MM.1S (cell line): ENCODE data around the gene GNAT1.
"Not testable (repeated sequence)": the region's sequence is repeated elsewhere in the genome, so short reads cannot be mapped to it uniquely, and the experiment has no call there.

Experiments used
- DNase-seq: peaks from one replicate; pipeline ENCODE4 v3.0.0-alpha.2; 2015
- H2AFZ ChIP-seq: fragments of 300-600 bp; sonication (generic); 2 replicates; pipeline ENCODE4 v1.6.0; 2016; ENCODE audit warnings: antibody characterized with exemption, low read length
- H3F3A ChIP-seq: fragments of 300-600 bp; sonication (generic); 2 replicates; pipeline ENCODE4 v1.6.1; 2016; ENCODE audit warnings: mild to moderate bottlenecking, antibody characterized with exemption, low read length, moderate library complexity, mixed read lengths; ENCODE audit not compliant: insufficient read depth
- H3K27ac ChIP-seq: fragments of 300-600 bp; sonication (generic); 2 replicates; pipeline ENCODE4 v1.5.1; 2016; ENCODE audit warnings: mild to moderate bottlenecking, low read length
- H3K27me3 ChIP-seq: fragments of 300-600 bp; sonication (generic); replicated peaks from 2 replicates; pipeline ENCODE4 v1.6.0; 2016; ENCODE audit warnings: low read length; ENCODE audit not compliant: insufficient read depth
- H3K36me3 ChIP-seq: fragments of 300-600 bp; sonication (generic); replicated peaks from 2 replicates; pipeline ENCODE4 v1.6.1; 2016; ENCODE audit warnings: mild to moderate bottlenecking, low read length, mixed read lengths; ENCODE audit not compliant: insufficient read depth
- H3K4me1 ChIP-seq: fragments of 300-600 bp; sonication (generic); 2 replicates; pipeline ENCODE4 v1.6.1; 2016; ENCODE audit warnings: low read length, mixed read lengths
- H3K4me2 ChIP-seq: fragments of 300-600 bp; sonication (generic); 2 replicates; pipeline ENCODE4 v1.6.0; 2016; ENCODE audit warnings: low read depth, low read length
- H3K4me3 ChIP-seq: fragments of 300-600 bp; sonication (generic); 2 replicates; pipeline ENCODE4 v1.5.1; 2016; ENCODE audit warnings: low read length, mixed read lengths
- H3K79me2 ChIP-seq: fragments of 300-600 bp; sonication (generic); 2 replicates; pipeline ENCODE4 v1.6.1; 2016; ENCODE audit warnings: mixed run types, low read length, mixed read lengths
- H3K9ac ChIP-seq: fragments of 300-600 bp; sonication (generic); 2 replicates; pipeline ENCODE4 v1.6.1; 2016; ENCODE audit warnings: low read length, mixed read lengths
- H3K9me2 ChIP-seq: fragments of 300-600 bp; sonication (generic); replicated peaks from 2 replicates; pipeline ENCODE4 v1.6.1; 2016; ENCODE audit warnings: mild to moderate bottlenecking, low read length, mixed read lengths; ENCODE audit not compliant: insufficient read depth
- H3K9me3 ChIP-seq: fragments of 300-600 bp; sonication (generic); replicated peaks from 2 replicates; pipeline ENCODE4 v1.6.1; 2016; ENCODE audit warnings: mild to moderate bottlenecking, low read length, mixed read lengths; ENCODE audit not compliant: insufficient read depth
- H4K20me1 ChIP-seq: fragments of 300-600 bp; sonication (generic); 2 replicates; pipeline ENCODE4 v1.6.1; 2016; ENCODE audit warnings: mild to moderate bottlenecking, low read length, moderate library complexity, mixed read lengths; ENCODE audit not compliant: insufficient read depth
- CTCF ChIP-seq: fragments of 300-600 bp; sonication (generic); IDR thresholded peaks from 2 replicates; pipeline ENCODE4 v1.5.1; 2016; ENCODE audit warnings: antibody characterized with exemption, low read length, mixed read lengths
- EZH2 ChIP-seq: fragments of 300-600 bp; sonication (generic); optimal IDR thresholded peaks from 2 replicates; pipeline ENCODE3; 2017; ENCODE audit warnings: low read depth, mild to moderate bottlenecking, antibody characterized with exemption, low read length, mixed read lengths
- EZH2phosphoT487 ChIP-seq: fragments of 300-600 bp; sonication (generic); IDR thresholded peaks from 2 replicates; pipeline ENCODE4 v1.6.1; 2018; ENCODE audit warnings: antibody characterized with exemption, low read length

Gene GNAT1

GRCh38 chr3:50224639-50225038, 33.2 kb downstream of the GNAT1 start:
- Histone ChIP-seq H3K9me2 (no peaks in the 10 kb centered on the region), H3K27me3 (peaks cover 32% of the 10 kb centered on the region), H2AFZ (no peak overlapping the region), H3K79me2 (0 out of 2 replicates have a peak, but pooled peaks cover 9% of the 10 kb centered on the region), H3K4me3 (no peak overlapping the region), H3K4me2 (no peak overlapping the region), H3K9me3 (no peaks in the 10 kb centered on the region), H3K36me3 (no peaks in the 10 kb centered on the region), H4K20me1 (no peaks in the 10 kb centered on the region), H3K27ac (no peak overlapping the region), H3F3A (peaks cover 5% of the 10 kb centered on the region; the same call in 1 of the 2 replicates), H3K4me1 (peaks cover 8% of the 10 kb centered on the region), H3K9ac (no peak overlapping the region)
- TF ChIP-seq EZH2 (no peak), CTCF (no peak), EZH2phosphoT487 (no peak)
- DNase-seq = no peak

GRCh38 chr3:50226888-50227389, 35.5 kb downstream of the GNAT1 start:
- Histone ChIP-seq H3K79me2 (0 out of 2 replicates have a peak, but pooled peaks cover 9% of the 10 kb centered on the region), H3K36me3 (no peaks in the 10 kb centered on the region), H3K9ac (peak overlapping the region; percentile 54), H3K9me2 (no peaks in the 10 kb centered on the region), H3K9me3 (no peaks in the 10 kb centered on the region), H3K27me3 (peaks cover 24% of the 10 kb centered on the region), H4K20me1 (no peaks in the 10 kb centered on the region), H3F3A (peaks cover 5% of the 10 kb centered on the region; the same call in 1 of the 2 replicates), H3K4me1 (peaks cover 8% of the 10 kb centered on the region), H2AFZ (peak overlapping the region; percentile 99), H3K27ac (peak overlapping the region; percentile 39; the same call in 1 of the 2 replicates), H3K4me3 (peak overlapping the region; percentile 82), H3K4me2 (peak overlapping the region; percentile 100)
- TF ChIP-seq EZH2 (no peak), CTCF (no peak), EZH2phosphoT487 (no peak)
- DNase-seq = peak; percentile 48

GRCh38 chr3:50227390-50228183, 36.2 kb downstream of the GNAT1 start:
- H3K9me2 ChIP-seq = no peaks in the 10 kb centered on the region
- H3K79me2 ChIP-seq = 0 out of 2 replicates have a peak, but pooled peaks cover 9% of the 10 kb centered on the region
- peak overlapping the region; percentile 49; the same call in 1 of the 2 replicates for H3K27ac ChIP-seq
- no peaks in the 10 kb centered on the region for H4K20me1 ChIP-seq
- H3K27me3 ChIP-seq = peaks cover 24% of the 10 kb centered on the region
- no peaks in the 10 kb centered on the region for H3K36me3 ChIP-seq
- H3K4me3 ChIP-seq = peak overlapping the region; percentile 82
- TF ChIP-seq CTCF (peak; percentile 64), EZH2 (no peak)
- peak overlapping the region; percentile 64; the same call in 1 of the 2 replicates for H3K9ac ChIP-seq
- peak overlapping the region; percentile 99 for H2AFZ ChIP-seq
- H3K9me3 ChIP-seq = no peaks in the 10 kb centered on the region
- H3F3A ChIP-seq = peaks cover 5% of the 10 kb centered on the region; the same call in 1 of the 2 replicates
- peaks cover 8% of the 10 kb centered on the region for H3K4me1 ChIP-seq
- peak overlapping the region; percentile 100 for H3K4me2 ChIP-seq
- DNase-seq = peak; percentile 96

- H3K27ac ChIP-seq = peak overlapping the region; percentile 49; the same call in 1 of the 2 replicates
- H3K4me3 ChIP-seq = peak overlapping the region; percentile 75
- H2AFZ ChIP-seq = peak overlapping the region; percentile 74
- not testable (repeated sequence) for H3F3A ChIP-seq, H3K36me3 ChIP-seq, H3K4me1 ChIP-seq, H3K9me2 ChIP-seq, DNase-seq, H3K79me2 ChIP-seq, H3K9me3 ChIP-seq, H4K20me1 ChIP-seq
- H3K9ac ChIP-seq = peak overlapping the region; percentile 64; the same call in 1 of the 2 replicates
- peak overlapping the region; percentile 100 for H3K4me2 ChIP-seq
- peaks cover 23% of the 10 kb centered on the region for H3K27me3 ChIP-seq
Observed at GRCh38 chr3:50228184-50228763, 36.9 kb downstream of the GNAT1 start.
